ENCODE measurements around the gene ZNF23.

DNA sequence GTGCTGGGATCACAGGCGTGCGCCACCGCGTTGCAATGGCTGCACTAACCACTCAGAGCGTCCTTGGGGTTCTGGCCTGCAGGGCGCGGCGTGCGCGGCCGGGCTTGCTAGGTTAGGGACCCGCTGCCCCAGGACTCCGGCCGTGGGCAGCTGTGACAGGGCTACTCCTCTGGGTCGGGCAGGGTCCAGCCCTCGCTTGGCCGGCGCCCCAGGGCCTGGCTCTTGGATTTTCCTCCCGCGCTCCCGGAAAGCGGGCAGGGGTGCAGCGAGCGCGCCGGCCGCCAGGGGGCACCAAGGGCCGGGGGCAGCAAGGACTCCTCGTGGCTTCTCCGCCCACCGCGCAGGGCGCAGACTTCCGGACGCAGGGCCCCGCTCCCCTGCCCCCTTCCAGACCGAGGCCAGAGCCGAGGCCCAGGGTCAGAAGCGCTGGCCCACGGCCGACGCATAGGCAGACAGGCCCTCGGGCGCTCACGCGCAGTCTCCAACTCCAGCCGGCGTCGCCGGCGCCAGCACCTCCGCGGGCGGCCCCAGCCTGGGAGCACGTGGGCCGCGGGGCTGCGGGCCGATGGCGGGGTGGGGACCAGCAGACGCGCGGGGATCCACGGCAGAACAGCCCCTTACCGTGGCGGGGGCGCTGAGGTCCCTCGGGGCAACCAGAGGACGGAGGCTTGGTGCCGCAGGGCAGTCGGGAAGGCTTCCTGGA lies 20.5 kb downstream of the ZNF23 start:
- TF ChIP-seq CTCF (IDR thresholded peaks at IDR 0.05), result no peak
- TF ChIP-seq POLR2A (IDR thresholded peaks at IDR 0.05), result no peak
